Fibroblast of lung (primary cell): ENCODE measurements around the gene CRIP2. TPM values are rescaled to one million over a fixed set of nuclear protein-coding genes. Genes with fewer than 3 reads are reported as not detected.

Experiments
- DNase-seq, 2 donors: peaks; one replicate each; pipeline versions ENCODE4 v3.0.0 to v3.0.0-alpha.2; 2010; ENCODE audit warnings: low read depth in 2 of 2
- H2AFZ ChIP-seq: 2 replicates; pipeline ENCODE4 v1.5.1; 2012; ENCODE audit warnings: low read length, control low read depth, inconsistent platforms
- H3K27ac ChIP-seq: 2 replicates; pipeline ENCODE4 v1.5.1; 2011; ENCODE audit warnings: low read length, control low read depth; ENCODE audit not compliant: insufficient read depth
- H3K27me3 ChIP-seq: 2 replicates; pipeline ENCODE4 v1.5.1; 2011; ENCODE audit warnings: mild to moderate bottlenecking, low read length; ENCODE audit not compliant: control insufficient read depth, insufficient read depth
- H3K36me3 ChIP-seq: 2 replicates; pipeline ENCODE4 v1.5.1; 2011; ENCODE audit warnings: low read length; ENCODE audit not compliant: control insufficient read depth, insufficient read depth
- H3K4me1 ChIP-seq: 2 replicates; pipeline ENCODE4 v1.5.1; 2011; ENCODE audit warnings: low read length; ENCODE audit not compliant: control insufficient read depth, insufficient read depth; ENCODE audit errors: extremely low read depth
- H3K4me2 ChIP-seq: 2 replicates; pipeline ENCODE4 v1.5.1; 2011; ENCODE audit warnings: low read length, control low read depth; ENCODE audit not compliant: insufficient read depth; ENCODE audit errors: extremely low read depth
- H3K4me3 ChIP-seq, 4 experiments: fragments of 200-600 bp in 1 of 4; sonication (generic) in 1 of 4; replicated peaks in 1 of 4; 2 replicates each; pipeline ENCODE4 v1.5.1; 2011 to 2016; ENCODE audit warnings: low read length in 4 of 4, low read depth in 3 of 4, mild to moderate bottlenecking in 3 of 4, control low read depth in 2 of 4, inconsistent platforms in 1 of 4, mixed read lengths in 1 of 4; ENCODE audit not compliant: insufficient read depth in 1 of 4; ENCODE audit errors: control extremely low read depth in 1 of 4
- H3K79me2 ChIP-seq: 2 replicates; pipeline ENCODE4 v1.5.1; 2012; ENCODE audit warnings: mild to moderate bottlenecking, low read length, inconsistent platforms; ENCODE audit not compliant: control insufficient read depth, insufficient read depth
- H3K9ac ChIP-seq: 2 replicates; pipeline ENCODE4 v1.5.1; 2011; ENCODE audit warnings: mild to moderate bottlenecking, low read length, control low read depth; ENCODE audit not compliant: insufficient read depth
- H3K9me3 ChIP-seq: 2 replicates; pipeline ENCODE4 v1.5.1; 2012; ENCODE audit warnings: low read depth, low read length; ENCODE audit not compliant: control insufficient read depth, insufficient read depth
- H4K20me1 ChIP-seq: 2 replicates; pipeline ENCODE4 v1.5.1; 2011; ENCODE audit warnings: low read length; ENCODE audit not compliant: control insufficient read depth, insufficient read depth; ENCODE audit errors: extremely low read depth
- EZH2 ChIP-seq: IDR thresholded peaks from 2 replicates; pipeline ENCODE4 v1.5.1; 2012; ENCODE audit warnings: low read length, control low read depth, mild to moderate bottlenecking; ENCODE audit errors: missing control alignments
- polyA plus RNA-seq, 2 donors: library from polyadenylated mRNA; depleted of rRNA in 1 of 2; stranded (reverse) in 1 of 2; unstranded in 1 of 2; fragments of >200 nt; gene quantifications; 2 replicates each; pipeline ENCODE4 v1.2.1, GENCODE V29; 2011 to 2012; ENCODE audit warnings: missing spikeins in 1 of 2
- total RNA-seq: library from RNA; depleted of rRNA; stranded (reverse); fragments of >200 nt; gene quantifications from 2 replicates; pipeline ENCODE4 v1.2.1, GENCODE V29; 2014
- TF ChIP-seq, protein P1 (sequence below), 2 donors: IDR thresholded peaks in 1 of 2; conservative IDR thresholded peaks in 1 of 2; 1 replicate in 1 of 2; 2 replicates in 1 of 2; pipeline ENCODE4 v1.5.1; 2011 to 2012; ENCODE audit warnings: low read length in 2 of 2, control low read depth in 1 of 2, inconsistent platforms in 1 of 2, low read depth in 1 of 2, mild to moderate bottlenecking in 1 of 2

The CRIP2 gene
- total and polyA plus RNA-seq, 2 donors (not counting 1 experiment from before 2014, with no cell fraction given), result 58.9 to 68.5 TPM

DNA sequence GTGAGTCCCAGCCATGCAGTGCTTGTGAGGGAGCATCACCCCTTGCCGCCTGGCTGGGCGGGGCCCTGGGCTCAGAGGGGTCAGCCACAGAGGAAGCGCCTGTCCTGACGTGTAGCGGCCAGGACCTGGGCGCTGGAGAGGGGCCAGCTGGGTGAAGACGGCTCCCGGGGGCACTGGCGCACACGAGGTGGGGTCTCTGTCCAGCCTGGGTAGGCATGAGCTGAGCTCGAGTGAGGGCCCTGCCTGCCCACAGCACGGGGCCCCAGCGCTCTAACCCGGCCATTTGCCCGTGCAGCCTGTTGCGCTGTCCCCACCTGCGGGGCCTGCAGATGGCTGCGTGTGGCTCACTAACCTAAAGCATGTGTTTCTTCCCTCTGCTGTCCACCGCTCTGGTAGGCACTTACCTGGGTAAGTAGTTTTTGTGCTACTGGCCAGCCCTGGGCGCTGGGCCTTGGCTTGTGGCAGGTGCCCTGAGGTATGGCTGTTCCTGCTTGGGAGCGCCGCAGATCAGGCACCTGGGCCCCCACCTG is 6.6 kb upstream of the CRIP2 start:
- Histone ChIP-seq H3K4me2 (no peak overlapping the region), H2AFZ (no peak overlapping the region), H3K9ac (no peak overlapping the region), H3K27me3 (no peaks in the 10 kb centered on the region), H3K4me1 (peaks cover 14% of the 10 kb centered on the region), H4K20me1 (no peaks in the 10 kb centered on the region), H3K36me3 (peaks cover 29% of the 10 kb centered on the region), H3K9me3 (no peaks in the 10 kb centered on the region), H3K4me3 (no peak overlapping the region), H3K79me2 (no peaks in the 10 kb centered on the region), H3K27ac (no peak overlapping the region)
- DNase-seq, result no peak
- no peak for TF ChIP-seq EZH2
- TF ChIP-seq, protein P1, sequence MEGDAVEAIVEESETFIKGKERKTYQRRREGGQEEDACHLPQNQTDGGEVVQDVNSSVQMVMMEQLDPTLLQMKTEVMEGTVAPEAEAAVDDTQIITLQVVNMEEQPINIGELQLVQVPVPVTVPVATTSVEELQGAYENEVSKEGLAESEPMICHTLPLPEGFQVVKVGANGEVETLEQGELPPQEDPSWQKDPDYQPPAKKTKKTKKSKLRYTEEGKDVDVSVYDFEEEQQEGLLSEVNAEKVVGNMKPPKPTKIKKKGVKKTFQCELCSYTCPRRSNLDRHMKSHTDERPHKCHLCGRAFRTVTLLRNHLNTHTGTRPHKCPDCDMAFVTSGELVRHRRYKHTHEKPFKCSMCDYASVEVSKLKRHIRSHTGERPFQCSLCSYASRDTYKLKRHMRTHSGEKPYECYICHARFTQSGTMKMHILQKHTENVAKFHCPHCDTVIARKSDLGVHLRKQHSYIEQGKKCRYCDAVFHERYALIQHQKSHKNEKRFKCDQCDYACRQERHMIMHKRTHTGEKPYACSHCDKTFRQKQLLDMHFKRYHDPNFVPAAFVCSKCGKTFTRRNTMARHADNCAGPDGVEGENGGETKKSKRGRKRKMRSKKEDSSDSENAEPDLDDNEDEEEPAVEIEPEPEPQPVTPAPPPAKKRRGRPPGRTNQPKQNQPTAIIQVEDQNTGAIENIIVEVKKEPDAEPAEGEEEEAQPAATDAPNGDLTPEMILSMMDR (conservative IDR thresholded peaks at IDR 0.05 in 1 of 2, IDR thresholded peaks at IDR 0.05 in 1 of 2; ENCODE audit: low read depth in 1 of 2, low read length in 2 of 2), result no peak

DNA sequence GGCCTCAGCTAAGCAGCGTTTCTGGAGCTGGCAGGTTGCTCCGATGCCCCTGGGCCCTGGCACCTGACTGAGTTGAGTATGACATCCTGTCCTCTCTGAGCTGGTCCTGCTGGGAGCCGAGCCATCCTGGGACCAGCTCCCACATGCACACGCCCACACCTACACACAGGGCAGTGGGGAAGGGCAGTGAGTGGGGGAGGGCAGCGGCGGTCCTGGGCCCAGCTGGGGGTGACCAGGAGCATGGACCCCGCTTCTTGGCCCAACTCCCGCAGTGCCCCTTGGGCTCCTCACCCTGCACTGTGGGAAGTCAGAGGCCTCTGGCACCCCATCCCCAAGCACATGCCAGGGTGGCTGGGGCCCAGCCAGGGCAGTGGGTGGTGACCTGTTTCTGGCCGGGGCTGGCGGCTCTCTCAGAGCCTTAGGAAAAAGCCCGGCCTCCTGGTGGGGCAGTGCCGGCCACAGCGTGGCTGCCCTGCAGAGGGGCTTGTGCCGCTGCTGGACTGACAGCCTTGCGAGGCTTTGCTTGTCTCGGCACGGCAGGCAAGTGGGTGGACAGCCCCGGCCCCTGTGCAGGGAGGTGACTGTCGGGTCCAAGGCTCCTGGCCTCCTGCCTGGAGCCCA is 5.9 kb upstream of the CRIP2 start:
- TF ChIP-seq, protein P1 (conservative IDR thresholded peaks at IDR 0.05 in 1 of 2, IDR thresholded peaks at IDR 0.05 in 1 of 2; ENCODE audit: low read depth in 1 of 2, low read length in 2 of 2), result no peak
- TF ChIP-seq EZH2, result no peak

DNA sequence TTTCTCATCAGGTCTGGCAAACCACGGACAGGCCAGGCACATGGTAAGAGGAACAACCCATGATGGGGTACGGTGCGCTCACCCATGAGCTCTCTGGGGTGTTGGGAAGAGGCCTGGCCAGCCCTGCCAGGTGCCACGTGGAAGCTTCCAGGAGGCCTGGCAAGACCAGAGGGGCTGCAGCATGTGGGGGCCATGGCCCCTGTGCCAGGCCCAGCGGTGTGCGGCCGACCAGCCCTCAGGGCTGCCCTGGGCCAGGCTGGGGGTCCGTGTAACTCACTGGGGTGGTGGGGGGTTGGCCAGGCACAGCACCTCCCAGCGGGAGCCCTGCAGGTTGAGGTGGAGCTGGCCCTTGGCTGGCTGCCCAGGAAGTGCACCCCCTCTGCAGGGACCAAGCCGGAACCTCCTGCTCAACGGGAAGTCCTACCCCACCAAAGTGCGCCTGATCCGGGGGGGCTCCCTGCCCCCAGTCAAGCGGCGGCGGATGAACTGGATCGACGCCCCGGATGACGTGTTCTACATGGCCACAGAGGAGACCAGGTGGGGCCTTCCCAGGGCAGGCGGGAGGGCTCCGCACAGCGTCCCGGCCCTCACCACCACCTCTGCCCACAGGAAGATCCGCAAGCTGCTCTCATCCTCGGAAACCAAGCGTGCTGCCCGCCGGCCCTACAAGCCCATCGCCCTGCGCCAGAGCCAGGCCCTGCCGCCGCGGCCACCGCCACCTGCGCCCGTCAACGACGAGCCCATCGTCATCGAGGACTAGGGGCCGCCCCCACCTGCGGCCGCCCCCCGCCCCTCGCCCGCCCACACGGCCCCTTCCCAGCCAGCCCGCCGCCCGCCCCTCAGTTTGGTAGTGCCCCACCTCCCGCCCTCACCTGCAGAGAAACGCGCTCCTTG is 4.9 kb upstream of the CRIP2 start:
- DNase-seq, result no peak
- Histone ChIP-seq H3K36me3 (peaks cover 20% of the 10 kb centered on the region), H3K4me3 (no peak overlapping the region), H3K9me3 (no peaks in the 10 kb centered on the region), H3K79me2 (no peaks in the 10 kb centered on the region), H3K4me2 (no peak overlapping the region), H2AFZ (no peak overlapping the region), H3K9ac (no peak overlapping the region), H3K27me3 (no peaks in the 10 kb centered on the region), H4K20me1 (no peaks in the 10 kb centered on the region), H3K4me1 (peaks cover 21% of the 10 kb centered on the region), H3K27ac (no peak overlapping the region)
- TF ChIP-seq, protein P1 (conservative IDR thresholded peaks at IDR 0.05 in 1 of 2, IDR thresholded peaks at IDR 0.05 in 1 of 2; ENCODE audit: low read depth in 1 of 2, low read length in 2 of 2), result no peak
- TF ChIP-seq EZH2, result no peak

More for the DNA sequence above, 5.9 kb upstream of the CRIP2 start:
- no peak overlapping the region for H3K27ac ChIP-seq
- no peaks in the 10 kb centered on the region for H3K27me3 ChIP-seq
- no peaks in the 10 kb centered on the region for H4K20me1 ChIP-seq
- no peak overlapping the region for H3K9ac ChIP-seq
- no peak overlapping the region for H3K4me2 ChIP-seq
- H3K9me3 ChIP-seq, result no peaks in the 10 kb centered on the region
- peaks cover 18% of the 10 kb centered on the region for H3K4me1 ChIP-seq
- H2AFZ ChIP-seq, result no peak overlapping the region
- H3K36me3 ChIP-seq, result peaks cover 24% of the 10 kb centered on the region
- no peaks in the 10 kb centered on the region for H3K79me2 ChIP-seq
- no peak for DNase-seq
- no peak overlapping the region for H3K4me3 ChIP-seq
